Measurements from ENCODE around the gene EXOC2.

EXOC2 gene

DNA sequence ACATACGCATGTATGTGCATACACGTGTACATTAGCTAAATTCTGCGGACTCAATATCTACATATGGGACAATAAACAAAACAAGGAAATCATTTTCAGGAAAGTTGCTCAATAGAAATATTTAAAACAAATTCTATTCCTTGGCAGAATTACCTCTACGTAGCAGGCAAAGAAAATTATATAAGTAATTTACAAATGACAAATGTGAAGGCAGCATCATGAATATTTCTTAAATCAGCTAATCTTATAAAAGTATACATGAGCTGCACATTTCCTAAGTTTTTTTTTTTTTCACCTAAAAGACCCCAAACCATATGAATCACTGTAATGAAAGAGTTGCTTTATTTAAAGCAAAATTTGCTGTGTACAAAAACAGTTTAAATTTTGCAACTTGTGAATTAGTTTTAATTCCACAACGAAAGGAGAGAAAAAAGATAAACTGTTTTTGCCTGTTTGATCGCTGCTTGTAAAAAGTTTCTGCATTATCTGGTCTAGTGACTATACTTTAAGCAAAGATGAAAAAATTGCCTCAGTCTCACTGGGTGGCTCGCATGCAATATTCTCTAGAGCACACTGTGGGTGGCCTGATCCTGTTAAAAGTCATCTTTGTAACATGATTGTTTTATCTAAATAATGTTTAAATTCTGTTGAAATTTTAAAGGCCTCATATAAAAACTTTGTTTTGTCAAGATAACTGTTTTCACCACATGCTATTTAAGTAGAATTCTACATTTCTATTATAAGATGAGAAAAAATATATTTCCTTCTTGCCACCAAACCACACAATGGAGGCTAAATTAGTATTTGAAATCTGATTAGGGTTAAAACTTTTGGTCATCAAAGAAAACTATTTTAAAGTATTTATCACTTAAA is 93.1 kb downstream of the EXOC2 start:
- no peak for ATAC-seq
- TF ChIP-seq BACH2 (CRISPR knock-in tag; IDR thresholded peaks at IDR 0.05; ENCODE audit: borderline replicate concordance) (no peak), ZC3H10 (CRISPR knock-in tag; IDR thresholded peaks at IDR 0.05) (no peak), TOX (CRISPR knock-in tag; IDR thresholded peaks at IDR 0.05; ENCODE audit: borderline replicate concordance) (no peak), ZNF70 (CRISPR knock-in tag; IDR thresholded peaks at IDR 0.05) (no peak), TSHZ2 (CRISPR knock-in tag; IDR thresholded peaks at IDR 0.05) (no peak), ISL1 (CRISPR knock-in tag; IDR thresholded peaks at IDR 0.05) (no peak), RARB (CRISPR knock-in tag; IDR thresholded peaks at IDR 0.05) (no peak), ZFP30 (CRISPR knock-in tag; IDR thresholded peaks at IDR 0.05) (no peak), SNAI2 (CRISPR knock-in tag; IDR thresholded peaks at IDR 0.05) (no peak), CSDC2 (CRISPR knock-in tag; IDR thresholded peaks at IDR 0.05) (no peak)
- TF ChIP-seq, protein P1, sequence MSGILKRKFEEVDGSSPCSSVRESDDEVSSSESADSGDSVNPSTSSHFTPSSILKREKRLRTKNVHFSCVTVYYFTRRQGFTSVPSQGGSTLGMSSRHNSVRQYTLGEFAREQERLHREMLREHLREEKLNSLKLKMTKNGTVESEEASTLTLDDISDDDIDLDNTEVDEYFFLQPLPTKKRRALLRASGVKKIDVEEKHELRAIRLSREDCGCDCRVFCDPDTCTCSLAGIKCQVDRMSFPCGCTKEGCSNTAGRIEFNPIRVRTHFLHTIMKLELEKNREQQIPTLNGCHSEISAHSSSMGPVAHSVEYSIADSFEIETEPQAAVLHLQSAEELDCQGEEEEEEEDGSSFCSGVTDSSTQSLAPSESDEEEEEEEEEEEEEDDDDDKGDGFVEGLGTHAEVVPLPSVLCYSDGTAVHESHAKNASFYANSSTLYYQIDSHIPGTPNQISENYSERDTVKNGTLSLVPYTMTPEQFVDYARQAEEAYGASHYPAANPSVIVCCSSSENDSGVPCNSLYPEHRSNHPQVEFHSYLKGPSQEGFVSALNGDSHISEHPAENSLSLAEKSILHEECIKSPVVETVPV (CRISPR knock-in tag; IDR thresholded peaks at IDR 0.05) = no peak

DNA sequence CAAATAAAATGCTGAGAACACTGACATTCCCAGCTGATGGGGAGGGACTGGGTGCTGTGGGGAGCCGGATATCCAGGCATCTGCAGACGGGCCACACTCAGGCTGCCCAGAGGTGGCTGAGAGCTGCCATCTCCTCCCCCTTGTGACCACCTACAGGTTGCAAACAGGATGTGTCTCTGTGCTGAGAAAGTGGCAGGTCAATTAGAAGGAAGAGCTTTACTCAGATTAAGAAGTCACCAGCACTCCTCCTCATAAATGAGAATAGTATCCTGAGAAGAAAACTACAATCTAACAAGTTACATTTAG is 99.1 kb downstream of the EXOC2 start:
- ATAC-seq = no peak; the same call in 2 of the 3 replicates
- no peak for TF ChIP-seq RARB (CRISPR knock-in tag; IDR thresholded peaks at IDR 0.05)
- TF ChIP-seq GLIS3 (CRISPR knock-in tag; IDR thresholded peaks at IDR 0.05) = no peak
- no peak for TF ChIP-seq ZFP30 (CRISPR knock-in tag; IDR thresholded peaks at IDR 0.05)
- no peak for TF ChIP-seq PPARA (CRISPR knock-in tag; IDR thresholded peaks at IDR 0.05; ENCODE audit: borderline replicate concordance)
- TF ChIP-seq ARNTL (CRISPR knock-in tag; IDR thresholded peaks at IDR 0.05; ENCODE audit: borderline replicate concordance, low read depth) = no peak
- TF ChIP-seq ZC3H10 (CRISPR knock-in tag; IDR thresholded peaks at IDR 0.05) = no peak
- TF ChIP-seq, protein P2, sequence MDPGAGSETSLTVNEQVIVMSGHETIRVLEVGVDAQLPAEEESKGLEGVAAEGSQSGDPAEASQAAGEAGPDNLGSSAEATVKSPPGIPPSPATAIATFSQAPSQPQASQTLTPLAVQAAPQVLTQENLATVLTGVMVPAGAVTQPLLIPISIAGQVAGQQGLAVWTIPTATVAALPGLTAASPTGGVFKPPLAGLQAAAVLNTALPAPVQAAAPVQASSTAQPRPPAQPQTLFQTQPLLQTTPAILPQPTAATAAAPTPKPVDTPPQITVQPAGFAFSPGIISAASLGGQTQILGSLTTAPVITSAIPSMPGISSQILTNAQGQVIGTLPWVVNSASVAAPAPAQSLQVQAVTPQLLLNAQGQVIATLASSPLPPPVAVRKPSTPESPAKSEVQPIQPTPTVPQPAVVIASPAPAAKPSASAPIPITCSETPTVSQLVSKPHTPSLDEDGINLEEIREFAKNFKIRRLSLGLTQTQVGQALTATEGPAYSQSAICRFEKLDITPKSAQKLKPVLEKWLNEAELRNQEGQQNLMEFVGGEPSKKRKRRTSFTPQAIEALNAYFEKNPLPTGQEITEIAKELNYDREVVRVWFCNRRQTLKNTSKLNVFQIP (CRISPR knock-in tag; IDR thresholded peaks at IDR 0.05; ENCODE audit: borderline replicate concordance, low read depth) = no peak
- TF ChIP-seq CREB5 (CRISPR knock-in tag; IDR thresholded peaks at IDR 0.05; ENCODE audit: low read depth) = no peak

GRCh38 chr6:593139-593906 is 99.6 kb downstream of the EXOC2 start:
- TF ChIP-seq BACH2 (CRISPR knock-in tag; IDR thresholded peaks at IDR 0.05; ENCODE audit: borderline replicate concordance) = no peak
- TF ChIP-seq SNAI2 (CRISPR knock-in tag; IDR thresholded peaks at IDR 0.05) = no peak
- no peak for TF ChIP-seq CREB5 (CRISPR knock-in tag; IDR thresholded peaks at IDR 0.05; ENCODE audit: low read depth)
- TF ChIP-seq, protein P3, sequence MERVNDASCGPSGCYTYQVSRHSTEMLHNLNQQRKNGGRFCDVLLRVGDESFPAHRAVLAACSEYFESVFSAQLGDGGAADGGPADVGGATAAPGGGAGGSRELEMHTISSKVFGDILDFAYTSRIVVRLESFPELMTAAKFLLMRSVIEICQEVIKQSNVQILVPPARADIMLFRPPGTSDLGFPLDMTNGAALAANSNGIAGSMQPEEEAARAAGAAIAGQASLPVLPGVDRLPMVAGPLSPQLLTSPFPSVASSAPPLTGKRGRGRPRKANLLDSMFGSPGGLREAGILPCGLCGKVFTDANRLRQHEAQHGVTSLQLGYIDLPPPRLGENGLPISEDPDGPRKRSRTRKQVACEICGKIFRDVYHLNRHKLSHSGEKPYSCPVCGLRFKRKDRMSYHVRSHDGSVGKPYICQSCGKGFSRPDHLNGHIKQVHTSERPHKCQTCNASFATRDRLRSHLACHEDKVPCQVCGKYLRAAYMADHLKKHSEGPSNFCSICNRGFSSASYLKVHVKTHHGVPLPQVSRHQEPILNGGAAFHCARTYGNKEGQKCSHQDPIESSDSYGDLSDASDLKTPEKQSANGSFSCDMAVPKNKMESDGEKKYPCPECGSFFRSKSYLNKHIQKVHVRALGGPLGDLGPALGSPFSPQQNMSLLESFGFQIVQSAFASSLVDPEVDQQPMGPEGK (CRISPR knock-in tag; IDR thresholded peaks at IDR 0.05; ENCODE audit: borderline replicate concordance) = no peak
- TF ChIP-seq TSHZ2 (CRISPR knock-in tag; IDR thresholded peaks at IDR 0.05) = no peak
- TF ChIP-seq RARB (CRISPR knock-in tag; IDR thresholded peaks at IDR 0.05) = no peak
- TF ChIP-seq PPARA (CRISPR knock-in tag; IDR thresholded peaks at IDR 0.05; ENCODE audit: borderline replicate concordance) = no peak
- no peak for TF ChIP-seq TOX (CRISPR knock-in tag; IDR thresholded peaks at IDR 0.05; ENCODE audit: borderline replicate concordance)
- peak; percentile 83 for ATAC-seq

Data from SK-N-SH treated with all-trans-retinoic acid at 6 μM for 48 hours (cell line).